Naive thymus-derived CD4-positive, alpha-beta T cell (primary cell): ENCODE results near the gene KIFBP. TPM values are rescaled to one million over a fixed set of nuclear protein-coding genes. Genes with fewer than 3 reads are reported as not detected.

Experiments used
- polyA plus RNA-seq, 2 donors: library from polyadenylated mRNA; unstranded; fragments of 300-500 nt; fragmentation: Illumina TruSeq; gene quantifications; one replicate each; pipeline ENCODE4 v1.2.3, GENCODE V29; 2021
- total RNA-seq, 6 experiments: library from RNA in 5 of 6; stranded (reverse) in 5 of 6; gene quantifications; 1 replicate in 5 of 6; 2 replicates in 1 of 6; pipeline ENCODE4 v1.2.3 and lab custom pipeline; 2021 to 2026

KIFBP gene
- total and polyA plus RNA-seq, 7 experiments from 2014 or later = 4.5 to 18.1 (median 6.9) TPM

Other genes with a start within 250 kb of the KIFBP start
- 1 to 10 TPM in 2 of 5 experiments, under 1 TPM in 3; 0.29 to 1.2 (median 0.79) TPM for gene STOX1, start 161.3 kb upstream of the KIFBP start, total RNA-seq
- 1 to 10 TPM in 1 of 2 donors, under 1 TPM in 1; 0.76 to 1.4 TPM for gene STOX1, start 161.3 kb upstream of the KIFBP start, polyA plus RNA-seq
- gene DDX50, start 87.5 kb upstream of the KIFBP start, total RNA-seq = 10 to 100 TPM; 28.3 to 49.3 (median 47.5) TPM
- gene DDX50, start 87.5 kb upstream of the KIFBP start, polyA plus RNA-seq = 10 to 100 TPM; 38.6 to 41.6 TPM
- gene DDX21, start 32.6 kb upstream of the KIFBP start, total RNA-seq = 100 to 1,000 TPM in 1 of 5 experiments, 10 to 100 TPM in 4; 43.5 to 101 (median 86.7) TPM
- gene DDX21, start 32.6 kb upstream of the KIFBP start, polyA plus RNA-seq = 10 to 100 TPM; 15.0 to 15.4 TPM
- 100 to 1,000 TPM in 3 of 5 experiments, 10 to 100 TPM in 2; 66.6 to 748 (median 227) TPM for gene SRGN, start 99.3 kb downstream of the KIFBP start, total RNA-seq
- 100 to 1,000 TPM in 1 of 2 donors, 10 to 100 TPM in 1; 79.1 to 118 TPM for gene SRGN, start 99.3 kb downstream of the KIFBP start, polyA plus RNA-seq
- 10 to 100 TPM; 25.5 to 35.0 (median 29.5) TPM for gene VPS26A, start 135.4 kb downstream of the KIFBP start, total RNA-seq
- 10 to 100 TPM; 27.4 to 29.1 TPM for gene VPS26A, start 135.4 kb downstream of the KIFBP start, polyA plus RNA-seq
- gene SUPV3L1, start 191.4 kb downstream of the KIFBP start, total RNA-seq = 10 to 100 TPM; 39.3 to 63.2 (median 42.1) TPM
- 10 to 100 TPM; 16.5 to 25.2 TPM for gene SUPV3L1, start 191.4 kb downstream of the KIFBP start, polyA plus RNA-seq
- 1 to 10 TPM; 1.9 to 4.8 (median 4.1) TPM for gene HKDC1, start 231.5 kb downstream of the KIFBP start, total RNA-seq
- 10 to 100 TPM in 1 of 2 donors, 1 to 10 TPM in 1; 2.8 to 10.9 TPM for gene HKDC1, start 231.5 kb downstream of the KIFBP start, polyA plus RNA-seq